Measurements from ENCODE around the gene SENP6. TPM values are rescaled to one million over a fixed set of nuclear protein-coding genes. Genes with fewer than 3 reads are reported as not detected.
"Not testable (repeated sequence)": the region's sequence is repeated elsewhere in the genome, so short reads cannot be mapped to it uniquely, and the experiment has no call there.

Gene SENP6
- polyA plus RNA-seq, 1 of the 3 experiments (the other 2 are of a cell fraction), result 16.2 TPM

- peaks cover 64 to 80% of the 10 kb centered on the region in 2 experiments for H3K36me3 ChIP-seq (replicated peaks in 1 of 2; ENCODE audit: control insufficient read depth in 1 of 2, insufficient read depth in 2 of 2, low read length in 1 of 2)
- no peak overlapping the region for H3K27ac ChIP-seq (ENCODE audit: low read depth in 2 of 2, low read length in 1 of 2)
- no peaks in the 10 kb centered on the region for H3K9me2 ChIP-seq
- no peak overlapping the region for H3K4me2 ChIP-seq
- H3K9ac ChIP-seq, result no peak overlapping the region
- TF ChIP-seq, protein P1, sequence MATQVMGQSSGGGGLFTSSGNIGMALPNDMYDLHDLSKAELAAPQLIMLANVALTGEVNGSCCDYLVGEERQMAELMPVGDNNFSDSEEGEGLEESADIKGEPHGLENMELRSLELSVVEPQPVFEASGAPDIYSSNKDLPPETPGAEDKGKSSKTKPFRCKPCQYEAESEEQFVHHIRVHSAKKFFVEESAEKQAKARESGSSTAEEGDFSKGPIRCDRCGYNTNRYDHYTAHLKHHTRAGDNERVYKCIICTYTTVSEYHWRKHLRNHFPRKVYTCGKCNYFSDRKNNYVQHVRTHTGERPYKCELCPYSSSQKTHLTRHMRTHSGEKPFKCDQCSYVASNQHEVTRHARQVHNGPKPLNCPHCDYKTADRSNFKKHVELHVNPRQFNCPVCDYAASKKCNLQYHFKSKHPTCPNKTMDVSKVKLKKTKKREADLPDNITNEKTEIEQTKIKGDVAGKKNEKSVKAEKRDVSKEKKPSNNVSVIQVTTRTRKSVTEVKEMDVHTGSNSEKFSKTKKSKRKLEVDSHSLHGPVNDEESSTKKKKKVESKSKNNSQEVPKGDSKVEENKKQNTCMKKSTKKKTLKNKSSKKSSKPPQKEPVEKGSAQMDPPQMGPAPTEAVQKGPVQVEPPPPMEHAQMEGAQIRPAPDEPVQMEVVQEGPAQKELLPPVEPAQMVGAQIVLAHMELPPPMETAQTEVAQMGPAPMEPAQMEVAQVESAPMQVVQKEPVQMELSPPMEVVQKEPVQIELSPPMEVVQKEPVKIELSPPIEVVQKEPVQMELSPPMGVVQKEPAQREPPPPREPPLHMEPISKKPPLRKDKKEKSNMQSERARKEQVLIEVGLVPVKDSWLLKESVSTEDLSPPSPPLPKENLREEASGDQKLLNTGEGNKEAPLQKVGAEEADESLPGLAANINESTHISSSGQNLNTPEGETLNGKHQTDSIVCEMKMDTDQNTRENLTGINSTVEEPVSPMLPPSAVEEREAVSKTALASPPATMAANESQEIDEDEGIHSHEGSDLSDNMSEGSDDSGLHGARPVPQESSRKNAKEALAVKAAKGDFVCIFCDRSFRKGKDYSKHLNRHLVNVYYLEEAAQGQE (IDR thresholded peaks at IDR 0.05; ENCODE audit: low read depth, low read length), result no peak
- TF ChIP-seq TCF12 (IDR thresholded peaks at IDR 0.05) (no peak), GABPA (IDR thresholded peaks at IDR 0.05; ENCODE audit: low read depth) (no peak), NRF1 (IDR thresholded peaks at IDR 0.05; ENCODE audit: low read depth, low read length) (no peak)
- no peak overlapping the region for H3K4me3 ChIP-seq (ENCODE audit: low read depth in 2 of 2, low read length in 1 of 2)
- ChIA-PET POLR2A (no interaction called here), CTCF (no interaction called here)
- H4K20me1 ChIP-seq (ENCODE audit: insufficient read depth), result no peaks in the 10 kb centered on the region
- WGBS (ENCODE audit: low lambda C conversion rate), result 84% methylated on average over 4 of the region's 4 CpGs
- H3K27me3 ChIP-seq (ENCODE audit: insufficient read depth), result no peaks in the 10 kb centered on the region
- H3K4me1 ChIP-seq (ENCODE audit: control insufficient read depth in 1 of 2, insufficient read depth in 2 of 2, low read depth in 1 of 2, low read length in 1 of 2), result no peaks in the 10 kb centered on the region
- no peaks in the 10 kb centered on the region for H3K9me3 ChIP-seq
- DNase-seq, result no peak
- no peak overlapping the region for H2AFZ ChIP-seq (ENCODE audit: low read depth)
- H3F3A ChIP-seq (replicated peaks; ENCODE audit: insufficient read depth), result peaks cover 13% of the 10 kb centered on the region
- no peaks in the 10 kb centered on the region; the same call in 1 of the 2 replicates for H3K79me2 ChIP-seq (ENCODE audit: insufficient read depth)
Observed at GRCh38 chr6:75666592-75666991, 64.9 kb downstream of the SENP6 start.

DNA sequence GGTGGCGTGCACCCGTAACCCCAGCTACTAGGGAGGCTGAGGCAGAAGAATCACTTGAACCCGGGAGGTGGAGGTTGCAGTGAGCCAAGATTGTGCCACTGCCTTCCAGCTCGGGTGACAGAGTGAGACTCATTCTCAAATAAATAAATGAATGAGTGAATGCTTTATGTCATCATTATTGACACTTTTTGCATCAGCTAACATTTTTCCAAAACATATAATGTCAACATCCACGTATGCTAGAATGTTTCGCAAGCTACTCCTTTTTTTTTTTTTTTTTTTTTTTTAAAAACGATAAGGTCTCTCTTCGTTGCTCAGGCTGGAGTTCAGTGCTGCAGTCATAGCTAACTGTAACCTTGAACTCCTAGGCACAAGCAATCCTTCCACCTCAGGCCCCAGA is 72.2 kb downstream of the SENP6 start:
- H3K9me2 ChIP-seq, result no peaks in the 10 kb centered on the region
- ChIA-PET POLR2A (interaction anchor here (0.6 kb wide), 1 partner anchor 44 kb away, joined by 3 read pairs; no protein-coding TSS in a partner anchor), CTCF (no interaction called here)
- no peaks in the 10 kb centered on the region for H3K9me3 ChIP-seq
- H3K4me1 ChIP-seq (ENCODE audit: control insufficient read depth in 1 of 2, insufficient read depth in 2 of 2, low read depth in 1 of 2, low read length in 1 of 2), result peaks cover 0 to 5% of the 10 kb centered on the region in 2 experiments; a peak in 1 of 4 replicates
- no peak overlapping the region for H2AFZ ChIP-seq (ENCODE audit: low read depth)
- H3K4me2 ChIP-seq, result no peak overlapping the region
- H3F3A ChIP-seq (replicated peaks; ENCODE audit: insufficient read depth), result peaks cover 19% of the 10 kb centered on the region
- TF ChIP-seq SMC3 (IDR thresholded peaks at IDR 0.05; ENCODE audit: low read depth, low read length) (no peak), NRF1 (IDR thresholded peaks at IDR 0.05; ENCODE audit: low read depth, low read length) (no peak), POLR2AphosphoS5 (IDR thresholded peaks at IDR 0.05; ENCODE audit: low read depth, low read length) (no peak)
- peaks cover 7% of the 10 kb centered on the region; the same call in 1 of the 2 replicates for H3K79me2 ChIP-seq (ENCODE audit: insufficient read depth)
- H3K4me3 ChIP-seq (ENCODE audit: low read depth in 2 of 2, low read length in 1 of 2), result no peak overlapping the region
- DNase-seq, result no peak
- H3K27me3 ChIP-seq (ENCODE audit: insufficient read depth), result no peaks in the 10 kb centered on the region
- H4K20me1 ChIP-seq (ENCODE audit: insufficient read depth), result no peaks in the 10 kb centered on the region
- 88% methylated on average over 8 of the region's 8 CpGs for WGBS (ENCODE audit: low lambda C conversion rate)
- H3K27ac ChIP-seq (ENCODE audit: low read depth in 2 of 2, low read length in 1 of 2), result no peak overlapping the region
- H3K9ac ChIP-seq, result no peak overlapping the region
- peaks cover 59 to 77% of the 10 kb centered on the region in 2 experiments for H3K36me3 ChIP-seq (replicated peaks in 1 of 2; ENCODE audit: control insufficient read depth in 1 of 2, insufficient read depth in 2 of 2, low read length in 1 of 2)

DNA sequence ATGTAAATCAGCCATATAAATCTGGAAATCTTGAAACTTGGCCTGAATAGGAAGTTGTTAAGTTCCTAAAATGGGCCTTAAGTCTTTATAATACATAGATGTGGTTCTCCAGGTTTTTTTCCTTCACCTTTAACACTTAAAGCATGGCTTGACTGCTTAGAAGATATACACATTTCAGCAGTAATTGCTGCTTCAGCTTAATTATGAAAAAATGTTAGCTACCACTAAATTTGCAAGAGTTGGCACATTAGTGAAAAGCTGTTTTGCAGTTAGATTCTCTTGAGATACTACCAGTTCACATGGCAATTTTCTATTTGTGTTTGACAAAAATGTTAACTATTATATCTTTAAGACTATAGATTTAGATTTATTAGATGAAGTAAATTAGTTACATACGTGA is 74.7 kb downstream of the SENP6 start:
- Histone ChIP-seq H3K9me3 (no peaks in the 10 kb centered on the region), H3K27ac (ENCODE audit: low read depth in 2 of 2, low read length in 1 of 2) (no peak overlapping the region), H3K9ac (no peak overlapping the region), H3F3A (replicated peaks; ENCODE audit: insufficient read depth) (peaks cover 14% of the 10 kb centered on the region), H3K27me3 (ENCODE audit: insufficient read depth) (no peaks in the 10 kb centered on the region), H3K4me1 (ENCODE audit: control insufficient read depth in 1 of 2, insufficient read depth in 2 of 2, low read depth in 1 of 2, low read length in 1 of 2) (peaks cover 0 to 5% of the 10 kb centered on the region in 2 experiments; a peak in 1 of 4 replicates), H3K36me3 (replicated peaks in 1 of 2; ENCODE audit: control insufficient read depth in 1 of 2, insufficient read depth in 2 of 2, low read length in 1 of 2) (peaks cover 73 to 85% of the 10 kb centered on the region in 2 experiments), H3K4me3 (ENCODE audit: low read depth in 2 of 2, low read length in 1 of 2) (no peak overlapping the region), H3K4me2 (no peak overlapping the region), H4K20me1 (ENCODE audit: insufficient read depth) (no peaks in the 10 kb centered on the region), H2AFZ (ENCODE audit: low read depth) (no peak overlapping the region), H3K9me2 (no peaks in the 10 kb centered on the region), H3K79me2 (ENCODE audit: insufficient read depth) (peaks cover 7% of the 10 kb centered on the region; the same call in 1 of the 2 replicates)
- no peak for DNase-seq
- TF ChIP-seq, protein P2, sequence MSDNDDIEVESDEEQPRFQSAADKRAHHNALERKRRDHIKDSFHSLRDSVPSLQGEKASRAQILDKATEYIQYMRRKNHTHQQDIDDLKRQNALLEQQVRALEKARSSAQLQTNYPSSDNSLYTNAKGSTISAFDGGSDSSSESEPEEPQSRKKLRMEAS (IDR thresholded peaks at IDR 0.05; ENCODE audit: low read depth), result no peak
- TF ChIP-seq MEF2A (IDR thresholded peaks at IDR 0.05; ENCODE audit: borderline replicate concordance, low read depth) (no peak), YY1 (IDR thresholded peaks at IDR 0.05; ENCODE audit: low read depth) (no peak), FOSL2 (IDR thresholded peaks at IDR 0.05; ENCODE audit: borderline replicate concordance, low read depth) (no peak), RXRA (IDR thresholded peaks at IDR 0.05; ENCODE audit: borderline replicate concordance, low read depth) (no peak)
- TF ChIP-seq, protein P3, sequence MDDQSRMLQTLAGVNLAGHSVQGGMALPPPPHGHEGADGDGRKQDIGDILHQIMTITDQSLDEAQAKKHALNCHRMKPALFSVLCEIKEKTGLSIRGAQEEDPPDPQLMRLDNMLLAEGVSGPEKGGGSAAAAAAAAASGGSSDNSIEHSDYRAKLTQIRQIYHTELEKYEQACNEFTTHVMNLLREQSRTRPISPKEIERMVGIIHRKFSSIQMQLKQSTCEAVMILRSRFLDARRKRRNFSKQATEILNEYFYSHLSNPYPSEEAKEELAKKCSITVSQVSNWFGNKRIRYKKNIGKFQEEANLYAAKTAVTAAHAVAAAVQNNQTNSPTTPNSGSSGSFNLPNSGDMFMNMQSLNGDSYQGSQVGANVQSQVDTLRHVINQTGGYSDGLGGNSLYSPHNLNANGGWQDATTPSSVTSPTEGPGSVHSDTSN (IDR thresholded peaks at IDR 0.05), result no peak
- ChIA-PET POLR2A (no interaction called here), CTCF (no interaction called here)
- 92% methylated on average over 1 of the region's 1 CpG for WGBS (ENCODE audit: low lambda C conversion rate)

DNA sequence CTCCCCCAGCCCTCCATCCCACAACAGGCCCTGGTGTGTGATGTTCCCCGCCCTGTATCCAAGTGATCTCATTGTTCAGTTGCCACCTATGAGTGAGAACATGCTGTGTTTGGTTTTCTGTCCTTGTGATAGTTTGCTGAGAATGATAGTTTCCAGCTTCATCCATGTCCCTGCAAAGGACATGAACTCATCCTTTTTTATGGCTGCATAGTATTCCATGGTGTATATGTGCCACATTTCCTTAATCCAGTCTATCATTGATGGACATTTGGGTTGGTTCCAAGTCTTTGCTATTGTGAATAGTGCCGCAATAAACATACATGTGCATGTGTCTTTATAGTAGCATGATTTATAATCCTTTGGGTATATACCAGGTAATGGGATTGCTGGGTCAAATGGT is 80.9 kb downstream of the SENP6 start:
- H4K20me1 ChIP-seq (ENCODE audit: insufficient read depth); H3K4me3 ChIP-seq (ENCODE audit: low read depth in 2 of 2, low read length in 1 of 2); H3K9ac ChIP-seq; H3K4me1 ChIP-seq (ENCODE audit: control insufficient read depth in 1 of 2, insufficient read depth in 2 of 2, low read depth in 1 of 2, low read length in 1 of 2); H3K9me2 ChIP-seq; H2AFZ ChIP-seq (ENCODE audit: low read depth); DNase-seq; H3K4me2 ChIP-seq; CTCF ChIA-PET; H3K27ac ChIP-seq (ENCODE audit: low read depth in 2 of 2, low read length in 1 of 2); H3K9me3 ChIP-seq; H3F3A ChIP-seq (replicated peaks; ENCODE audit: insufficient read depth); H3K27me3 ChIP-seq (ENCODE audit: insufficient read depth); POLR2A ChIA-PET: not testable (repeated sequence)
- 100% methylated on average over 2 of the region's 2 CpGs for WGBS (ENCODE audit: low lambda C conversion rate)
- Histone ChIP-seq H3K79me2 (ENCODE audit: insufficient read depth) (peaks cover 33% of the 10 kb centered on the region), H3K36me3 (replicated peaks in 1 of 2; ENCODE audit: control insufficient read depth in 1 of 2, insufficient read depth in 2 of 2, low read length in 1 of 2) (peaks cover 48 to 67% of the 10 kb centered on the region in 2 experiments)

Data from SK-N-SH (cell line).